ENCODE results near the gene TPI1. TPM values are rescaled to one million over a fixed set of nuclear protein-coding genes. Genes with fewer than 3 reads are reported as not detected.

Gene TPI1
- polyA plus RNA-seq, 1 of the 3 experiments (the other 2 are of a cell fraction): 1,175 TPM

- TF ChIP-seq, protein P1, sequence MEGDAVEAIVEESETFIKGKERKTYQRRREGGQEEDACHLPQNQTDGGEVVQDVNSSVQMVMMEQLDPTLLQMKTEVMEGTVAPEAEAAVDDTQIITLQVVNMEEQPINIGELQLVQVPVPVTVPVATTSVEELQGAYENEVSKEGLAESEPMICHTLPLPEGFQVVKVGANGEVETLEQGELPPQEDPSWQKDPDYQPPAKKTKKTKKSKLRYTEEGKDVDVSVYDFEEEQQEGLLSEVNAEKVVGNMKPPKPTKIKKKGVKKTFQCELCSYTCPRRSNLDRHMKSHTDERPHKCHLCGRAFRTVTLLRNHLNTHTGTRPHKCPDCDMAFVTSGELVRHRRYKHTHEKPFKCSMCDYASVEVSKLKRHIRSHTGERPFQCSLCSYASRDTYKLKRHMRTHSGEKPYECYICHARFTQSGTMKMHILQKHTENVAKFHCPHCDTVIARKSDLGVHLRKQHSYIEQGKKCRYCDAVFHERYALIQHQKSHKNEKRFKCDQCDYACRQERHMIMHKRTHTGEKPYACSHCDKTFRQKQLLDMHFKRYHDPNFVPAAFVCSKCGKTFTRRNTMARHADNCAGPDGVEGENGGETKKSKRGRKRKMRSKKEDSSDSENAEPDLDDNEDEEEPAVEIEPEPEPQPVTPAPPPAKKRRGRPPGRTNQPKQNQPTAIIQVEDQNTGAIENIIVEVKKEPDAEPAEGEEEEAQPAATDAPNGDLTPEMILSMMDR (IDR thresholded peaks at IDR 0.05): no peak
- TF ChIP-seq YY1 (IDR thresholded peaks at IDR 0.05; ENCODE audit: low read depth): no peak
Measured at GRCh38 chr12:6899837-6900519, 32.6 kb downstream of the TPI1 start (continued).

DNA sequence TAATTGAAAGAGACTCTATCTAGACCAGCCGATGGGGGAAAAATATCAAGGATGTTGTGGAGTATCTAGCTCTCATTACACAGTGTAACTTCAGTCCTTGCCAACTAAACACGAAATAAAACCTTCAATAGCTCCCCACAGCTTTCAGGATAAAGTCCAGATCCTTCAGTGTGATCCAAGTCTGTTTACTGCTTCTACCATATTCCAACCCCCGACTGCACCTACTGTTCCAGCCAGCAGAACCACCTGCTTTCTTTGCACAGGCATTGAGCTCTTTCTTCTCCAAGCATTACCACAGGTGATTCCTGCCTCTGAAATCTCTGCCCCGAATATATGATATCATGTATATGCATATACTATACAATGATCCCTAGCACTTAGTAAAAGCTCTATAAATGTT, 35.1 kb downstream of the TPI1 start:
- no peak for TF ChIP-seq NRF1 (IDR thresholded peaks at IDR 0.05; ENCODE audit: low read depth, low read length)
- no peak for TF ChIP-seq SMC3 (IDR thresholded peaks at IDR 0.05; ENCODE audit: low read depth, low read length)
- no peak for TF ChIP-seq NFIC (IDR thresholded peaks at IDR 0.05; ENCODE audit: borderline replicate concordance)
- no peak for TF ChIP-seq RCOR1 (IDR thresholded peaks at IDR 0.05; ENCODE audit: low read length)
- no peak for TF ChIP-seq EP300 (IDR thresholded peaks at IDR 0.05; ENCODE audit: borderline replicate concordance in 1 of 2, low read depth in 1 of 2, low read length in 1 of 2)
- TF ChIP-seq RXRA (IDR thresholded peaks at IDR 0.05; ENCODE audit: borderline replicate concordance, low read depth): no peak
- TF ChIP-seq GATA2 (CRISPR knock-in tag; IDR thresholded peaks at IDR 0.05): no peak
- Histone ChIP-seq H3K79me2 (ENCODE audit: insufficient read depth) (no peaks in the 10 kb centered on the region), H3K4me3 (ENCODE audit: low read depth in 2 of 2, low read length in 1 of 2) (no peak overlapping the region), H2AFZ (ENCODE audit: low read depth) (no peak overlapping the region), H3F3A (replicated peaks; ENCODE audit: insufficient read depth) (no peaks in the 10 kb centered on the region), H4K20me1 (ENCODE audit: insufficient read depth) (no peaks in the 10 kb centered on the region), H3K9ac (no peak overlapping the region), H3K27ac (ENCODE audit: low read depth in 2 of 2, low read length in 1 of 2) (no peak overlapping the region), H3K9me2 (no peaks in the 10 kb centered on the region), H3K4me2 (no peak overlapping the region), H3K9me3 (no peaks in the 10 kb centered on the region), H3K36me3 (replicated peaks in 1 of 2; ENCODE audit: control insufficient read depth in 1 of 2, insufficient read depth in 2 of 2, low read length in 1 of 2) (peaks cover 0 to 5% of the 10 kb centered on the region in 2 experiments), H3K4me1 (ENCODE audit: control insufficient read depth in 1 of 2, insufficient read depth in 2 of 2, low read depth in 1 of 2, low read length in 1 of 2) (peaks cover 9 to 10% of the 10 kb centered on the region in 2 experiments; a peak in 2 of 4 replicates), H3K27me3 (ENCODE audit: insufficient read depth) (no peaks in the 10 kb centered on the region)
- no peak for DNase-seq
- 77% methylated on average over 4 of the region's 4 CpGs for WGBS (ENCODE audit: low lambda C conversion rate)
- ChIA-PET POLR2A (interaction anchor here (0.9 to 1.4 kb wide), 3 partner anchors 11 to 30 kb away, joined by 3 read pairs; partner anchors contain the start of genes ENO2 and SPSB2), CTCF (interaction anchor here (0.7 to 2.7 kb wide), 4 partner anchors 11 to 43 kb away, joined by 3 to 17 read pairs (median 4); partner anchors contain the start of gene SPSB2)

- H3K4me3 ChIP-seq (ENCODE audit: low read depth in 2 of 2, low read length in 1 of 2): no peak overlapping the region
- no peak for TF ChIP-seq MEF2A (IDR thresholded peaks at IDR 0.05; ENCODE audit: borderline replicate concordance, low read depth)
- ChIA-PET POLR2A (interaction anchor here (1.4 kb wide), 1 partner anchor 31 kb away, joined by 3 read pairs; the partner anchor contains the start of gene SPSB2), CTCF (interaction anchor here (0.6 to 2.7 kb wide), 4 partner anchors 12 to 31 kb away, joined by 3 to 17 read pairs (median 8); partner anchors contain the start of gene SPSB2)
- no peak for DNase-seq
- no peaks in the 10 kb centered on the region for H3K9me3 ChIP-seq
- no peaks in the 10 kb centered on the region for H3K79me2 ChIP-seq (ENCODE audit: insufficient read depth)
- peaks cover 9 to 10% of the 10 kb centered on the region in 2 experiments; a peak in 2 of 4 replicates for H3K4me1 ChIP-seq (ENCODE audit: control insufficient read depth in 1 of 2, insufficient read depth in 2 of 2, low read depth in 1 of 2, low read length in 1 of 2)
- H4K20me1 ChIP-seq (ENCODE audit: insufficient read depth): no peaks in the 10 kb centered on the region
- 0 out of 2 replicates have a peak overlapping the region, but pooled peaks have one; percentile 97 for H3K9ac ChIP-seq
- H3F3A ChIP-seq (replicated peaks; ENCODE audit: insufficient read depth): no peaks in the 10 kb centered on the region
- H3K27me3 ChIP-seq (ENCODE audit: insufficient read depth): no peaks in the 10 kb centered on the region
- H3K36me3 ChIP-seq (replicated peaks in 1 of 2; ENCODE audit: control insufficient read depth in 1 of 2, insufficient read depth in 2 of 2, low read length in 1 of 2): peaks cover 0 to 5% of the 10 kb centered on the region in 2 experiments
- H3K4me2 ChIP-seq: peak overlapping the region; percentile 99; the same call in 1 of the 2 replicates
- H3K9me2 ChIP-seq: no peaks in the 10 kb centered on the region
- 87% methylated on average over 1 of the region's 1 CpG for WGBS (ENCODE audit: low lambda C conversion rate)
- peak overlapping the region; percentile 99 for H2AFZ ChIP-seq (ENCODE audit: low read depth)
- H3K27ac ChIP-seq (ENCODE audit: low read depth in 2 of 2, low read length in 1 of 2): no peak overlapping the region; a peak in 1 of 4 replicates
Measured at GRCh38 chr12:6903722-6904121, 36.4 kb downstream of the TPI1 start.

Data from SK-N-SH (cell line).